HepG2 (cell line): ENCODE measurements around the gene IP6K3. TPM values are rescaled to one million over a fixed set of nuclear protein-coding genes. Genes with fewer than 3 reads are reported as not detected.

Experiments used
- ATAC-seq: fragments of 200-7000 bp; cut with Tn5 transposase; 3 replicates; pipeline ENCODE4 v1.9.1; 2020; ENCODE audit warnings: mild to moderate bottlenecking, moderate library complexity
- BruUV-seq: library from RNA; stranded (reverse); fragments of 400-500 nt; replicated peaks from 2 replicates; lab custom pipeline; 2021; lab: Mats Ljungman, UMichigan
- CTCF ChIA-PET: fragments of 300-600 bp; formaldehyde crosslinking; extraction: SDS; loops from one replicate; lab custom pipeline; 2021; ENCODE audit warnings: low total read pairs, inconsistent platforms, low intra/inter-chr PET ratio; lab: Yijun Ruan, JAX
- POLR2A ChIA-PET: fragments of 350-600 bp; sonication (Branson Sonifier 250); formaldehyde crosslinking; loops from one replicate; lab custom pipeline; 2020; ENCODE audit warnings: antibody characterized with exemption, inconsistent platforms; lab: Yijun Ruan, JAX
- DNase-seq: peaks from one replicate; pipeline ENCODE4 v3.0.0-alpha.2; 2015; ENCODE audit warnings: low spot score
- FAIRE-seq: peaks from 3 replicates; lab custom pipeline; 2011; peaks lifted over from hg19 to GRCh38; lab: Jason Lieb, UNC
- H2AFZ ChIP-seq: one replicate; pipeline ENCODE4 v1.6.1; 2011; ENCODE audit warnings: low read length, inconsistent platforms
- H3K27ac ChIP-seq: fragments of 300-600 bp; 3 replicates; pipeline ENCODE4 v1.8.0; 2011; ENCODE audit warnings: mixed run types, mild to moderate bottlenecking, mixed read lengths, low read length, inconsistent platforms; ENCODE audit not compliant: insufficient read depth; ENCODE audit errors: extremely low read length
- H3K27me3 ChIP-seq, 2 experiments: fragments of 200-600 bp in 1 of 2; 2 replicates in 1 of 2; 3 replicates in 1 of 2; pipeline versions ENCODE4 v1.6.0 to v1.8.0; 2011; ENCODE audit warnings: low read length in 2 of 2, mild to moderate bottlenecking in 2 of 2, moderate library complexity in 2 of 2, inconsistent platforms in 1 of 2; ENCODE audit not compliant: insufficient read depth in 2 of 2, control insufficient read depth in 1 of 2
- H3K36me3 ChIP-seq, 2 experiments: fragments of 200-600 bp in 1 of 2; replicated peaks in 1 of 2; 2 replicates in 1 of 2; 3 replicates in 1 of 2; pipeline versions ENCODE4 v1.5.1 to v1.8.0; 2011; ENCODE audit warnings: low read length in 2 of 2, inconsistent platforms in 1 of 2; ENCODE audit not compliant: insufficient read depth in 2 of 2, control insufficient read depth in 1 of 2
- H3K4me1 ChIP-seq: 2 replicates; pipeline ENCODE4 v1.5.1; 2012; ENCODE audit warnings: low read length, inconsistent platforms; ENCODE audit not compliant: insufficient read depth
- H3K4me2 ChIP-seq: 2 replicates; pipeline ENCODE4 v1.6.0; 2011; ENCODE audit warnings: low read depth, low read length, inconsistent platforms
- H3K4me3 ChIP-seq, 3 experiments: fragments of 200-600 bp in 1 of 3; sonication (generic), shearing (Covaris generic) in 1 of 3; replicated peaks in 1 of 3; 2 replicates each; pipeline ENCODE4 v1.5.1; 2011 to 2016; ENCODE audit warnings: low read length in 3 of 3, inconsistent platforms in 2 of 3, low read depth in 2 of 3, mild to moderate bottlenecking in 2 of 3, control low read depth in 1 of 3, mixed read lengths in 1 of 3; ENCODE audit not compliant: insufficient read depth in 1 of 3
- H3K79me2 ChIP-seq: one replicate; pipeline ENCODE4 v1.6.1; 2011; ENCODE audit warnings: low read length, inconsistent platforms; ENCODE audit not compliant: insufficient read depth
- H3K9ac ChIP-seq: 2 replicates; pipeline ENCODE4 v1.6.0; 2011; ENCODE audit warnings: mild to moderate bottlenecking, low read depth, low read length, inconsistent platforms; ENCODE audit not compliant: insufficient read depth
- H3K9me3 ChIP-seq: 2 replicates; pipeline ENCODE4 v1.5.1; 2012; ENCODE audit warnings: mild to moderate bottlenecking, low read length
- H4K20me1 ChIP-seq: 2 replicates; pipeline ENCODE4 v1.6.0; 2011; ENCODE audit warnings: inconsistent platforms, mild to moderate bottlenecking, low read length, moderate library complexity; ENCODE audit not compliant: insufficient read depth
- ATF7 ChIP-seq, 2 experiments: fragments of 450-650 bp in 1 of 2; sonication (generic) in 1 of 2; formaldehyde crosslinking in 1 of 2; IDR thresholded peaks; 2 replicates each; pipeline versions ENCODE4 v1.4.0 to v1.6.1; 2016 to 2020; ENCODE audit warnings: antibody characterized with exemption in 1 of 2, mild to moderate bottlenecking in 1 of 2, missing genetic modification reagents in 1 of 2
- MED1 ChIP-seq: sonication (generic); formaldehyde crosslinking; IDR thresholded peaks from 2 replicates; pipeline ENCODE4 v1.4.0; 2020; ENCODE audit warnings: missing genetic modification reagents
- PHB2 ChIP-seq: fragments of 450-650 bp; IDR thresholded peaks from 2 replicates; pipeline ENCODE4 v1.6.1; 2018; ENCODE audit not compliant: partially characterized antibody
- RBM39 ChIP-seq: fragments of 200-400 bp; formaldehyde crosslinking; IDR thresholded peaks from one replicate; pipeline ENCODE4 v1.6.1; 2018; ENCODE audit warnings: antibody characterized with exemption, mild to moderate bottlenecking, low read depth, low read length; ENCODE audit not compliant: poor library complexity, severe bottlenecking
- RORA ChIP-seq: sonication (generic); formaldehyde crosslinking; IDR thresholded peaks from 2 replicates; pipeline ENCODE4 v1.5.0; 2020; ENCODE audit warnings: mild to moderate bottlenecking, missing genetic modification reagents, moderate library complexity
- ZFP1 ChIP-seq: IDR thresholded peaks from 2 replicates; pipeline ENCODE4 v1.6.1; 2016
- ZFP37 ChIP-seq: sonication (generic); formaldehyde crosslinking; IDR thresholded peaks from 2 replicates; pipeline ENCODE4 v1.4.0; 2020; ENCODE audit warnings: missing genetic modification reagents, borderline replicate concordance
- ZNF224 ChIP-seq: sonication (generic); formaldehyde crosslinking; IDR thresholded peaks from 2 replicates; pipeline ENCODE4 v1.5.0; 2020; ENCODE audit warnings: mild to moderate bottlenecking, missing genetic modification reagents
- ZNF30 ChIP-seq: sonication (generic); formaldehyde crosslinking; IDR thresholded peaks from 2 replicates; pipeline ENCODE4 v1.5.0; 2020; ENCODE audit warnings: mild to moderate bottlenecking, missing genetic modification reagents
- ZNF407 ChIP-seq: sonication (generic); formaldehyde crosslinking; IDR thresholded peaks from one replicate; pipeline ENCODE4 v1.5.1; 2020; ENCODE audit warnings: mild to moderate bottlenecking, missing genetic modification reagents; ENCODE audit errors: not compliant biosample characterization
- ZNF704 ChIP-seq: sonication (generic); formaldehyde crosslinking; IDR thresholded peaks from 2 replicates; pipeline ENCODE4 v1.8.1; 2023; ENCODE audit warnings: mild to moderate bottlenecking, inconsistent platforms, moderate library complexity, missing genetic modification reagents, borderline replicate concordance
- ZNF839 ChIP-seq: sonication (generic); formaldehyde crosslinking; IDR thresholded peaks from 2 replicates; pipeline ENCODE4 v1.4.0; 2020; ENCODE audit warnings: missing genetic modification reagents, mild to moderate bottlenecking, borderline replicate concordance
- WGBS: methylation state at CpG from one replicate; pipeline ENCODE4 v1.1.6; 2017; ENCODE audit warnings: low lambda C conversion rate; 5-methylcytosine and 5-hydroxymethylcytosine counted together
- in situ Hi-C: cut with HindIII; loops from 2 replicates; pipeline ENCODE4 v1.10.0; 2017; ENCODE audit warnings: low pct_unique_long_range_greater_than_20kb; ENCODE audit not compliant: extremely low pct_ligation_motif_present
- intact Hi-C: fragments of 100-400 bp; cut with micrococcal nuclease; formaldehyde crosslinking; loops from one replicate; pipeline ENCODE4 v1.10.0; 2022; ENCODE audit not compliant: unreplicated experiment
- polyA plus RNA-seq, 8 experiments: library from polyadenylated mRNA; depleted of rRNA in 3 of 8; stranded (reverse) in 7 of 8; unstranded in 1 of 8; fragments of >200 nt; fragmentation: Illumina TruSeq in 4 of 8; extraction: Trizol in 4 of 8; gene quantifications; 2 replicates each; pipeline versions ENCODE4 v1.2.1 to v1.2.3, GENCODE V29; 2011 to 2016; ENCODE audit warnings: low read depth in 4 of 8, missing spikeins in 1 of 8, mixed read lengths in 1 of 8; ENCODE audit not compliant: insufficient read depth in 1 of 8
- total RNA-seq, 5 experiments: library from RNA; depleted of rRNA; stranded (reverse); fragments of >200 nt; fragmentation: Illumina TruSeq; extraction: Trizol; gene quantifications; 2 replicates each; pipeline ENCODE4 v1.2.3, GENCODE V29; 2016; ENCODE audit warnings: low read depth in 1 of 5

IP6K3 gene
- total and polyA plus RNA-seq, 2 of the 13 experiments (the other 11 are each of a cell fraction or from before 2014, with no cell fraction given), result 0.11 to 0.18 TPM

- Histone ChIP-seq H3K4me1 (peaks cover 36% of the 10 kb centered on the region), H2AFZ (no peak overlapping the region), H3K36me3 (no peaks in the 10 kb centered on the region), H3K4me3 (no peak overlapping the region), H3K27ac (no peak overlapping the region), H3K27me3 (peaks cover 7 to 17% of the 10 kb centered on the region in 2 experiments; a peak in 3 of 5 replicates), H4K20me1 (no peaks in the 10 kb centered on the region), H3K79me2 (no peaks in the 10 kb centered on the region), H3K9me3 (no peaks in the 10 kb centered on the region), H3K4me2 (no peak overlapping the region), H3K9ac (no peak overlapping the region)
- intact Hi-C loops (no loop called here), in situ Hi-C loops (loop anchor here (5.0 to 10.0 kb wide), 3 partner anchors 51 to 391 kb away; partner anchors contain the start of genes BAK1 and UQCC2)
- POLR2A ChIA-PET, result interaction anchor here (5.3 kb wide), 1 partner anchor 52 kb away, joined by 61 read pairs; the partner anchor contains the start of gene UQCC2
- ATAC-seq (no peak), FAIRE-seq (no peak), DNase-seq (no peak)
- CTCF ChIA-PET, result interaction anchor here (4.2 kb wide), 1 partner anchor 19 kb away, joined by 77 read pairs; the partner anchor contains the start of gene IP6K3
- no TSS peak for BruUV-seq
- TF ChIP-seq MED1 (CRISPR knock-in tag) (no peak), ZFP37 (CRISPR knock-in tag) (no peak), ZNF704 (CRISPR knock-in tag) (no peak), ZNF30 (CRISPR knock-in tag) (no peak), ZFP1 (CRISPR knock-in tag) (no peak), ZNF839 (CRISPR knock-in tag) (no peak), ZNF224 (CRISPR knock-in tag) (no peak), RORA (CRISPR knock-in tag) (no peak), ZNF407 (no peak), PHB2 (no peak), RBM39 (no peak), ATF7 (IDR thresholded peaks at IDR 0.05) (no peak), ATF7 (CRISPR knock-in tag; IDR thresholded peaks at IDR 0.05) (no peak)
- 13% methylated on average over 6 of the region's 6 CpGs for WGBS
Measured at GRCh38 chr6:33763483-33763882, 16.8 kb upstream of the IP6K3 start.
